Measurements from ENCODE around the gene TMTC1. TPM values are rescaled to one million over a fixed set of nuclear protein-coding genes. Genes with fewer than 3 reads are reported as not detected.

Gene TMTC1
- total and polyA plus RNA-seq, 8 donors, result 1.2 to 5.1 (median 2.8) TPM

- Histone ChIP-seq H3K27me3 (peaks cover 0 to 3% (median 0%) of the 10 kb centered on the region in 4 donors), H3K4me3 (no peak overlapping the region), H3K27ac (no peak overlapping the region), H3K4me1 (no peaks in the 10 kb centered on the region), H3K36me3 (no peaks in the 10 kb centered on the region), H3K9me3 (no peaks in the 10 kb centered on the region)
- no peak for ATAC-seq
- TF ChIP-seq CTCF (IDR thresholded peaks at IDR 0.05), result no peak
- WGBS, 2 donors, result 51 to 61% methylated on average over 2 of the region's 2 CpGs
- intact Hi-C loops (cut with DNase I), result no loop called here
- no peak for FAIRE-seq
- no peak for DNase-seq
These were observed 14.0 kb upstream of the TMTC1 start for GRCh38 chr12:29797565-29798355.

GRCh38 chr12:29796823-29797263 lies 13.1 kb upstream of the TMTC1 start:
- Histone ChIP-seq H3K4me1 (no peaks in the 10 kb centered on the region), H3K27ac (no peak overlapping the region), H3K9me3 (no peaks in the 10 kb centered on the region), H3K4me3 (no peak overlapping the region), H3K36me3 (no peaks in the 10 kb centered on the region), H3K27me3 (peaks cover 0 to 3% (median 0%) of the 10 kb centered on the region in 4 donors)
- ATAC-seq (peak in 2 of 4 donors; percentile 57 to 63), DNase-seq (peak in 1 of 6 donors; percentile 13), FAIRE-seq (peak; percentile 9)
- 26% methylated on average over 6 of the region's 6 CpGs for WGBS, 2 donors
- intact Hi-C loops (cut with DNase I), result no loop called here
- no peak for TF ChIP-seq CTCF (IDR thresholded peaks at IDR 0.05)

DNA sequence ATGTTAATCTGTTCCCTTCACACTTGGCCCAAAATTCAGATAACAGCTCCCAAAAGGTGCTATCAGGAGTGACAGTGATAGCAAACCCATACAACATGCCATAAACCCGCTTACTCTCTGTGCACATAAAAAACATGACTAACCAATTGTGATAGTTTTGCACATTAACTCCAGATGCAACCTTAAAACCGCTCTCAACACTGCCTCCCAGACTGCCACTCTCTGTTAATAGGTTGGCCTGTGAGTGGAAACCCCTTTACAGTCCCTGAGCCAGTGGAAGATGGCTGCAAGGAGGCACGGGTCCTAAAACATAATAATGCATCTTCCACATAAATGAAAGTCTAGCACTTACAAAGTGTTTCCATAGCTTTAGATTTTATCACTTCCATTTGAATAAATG lies 12.0 kb upstream of the TMTC1 start:
- no peak for TF ChIP-seq CTCF (IDR thresholded peaks at IDR 0.05)
- WGBS, 2 donors, result 46 to 54% methylated on average over 3 of the region's 3 CpGs
- Histone ChIP-seq H3K27me3 (peaks cover 0 to 3% (median 0%) of the 10 kb centered on the region in 4 donors), H3K4me1 (no peaks in the 10 kb centered on the region), H3K27ac (no peak overlapping the region), H3K4me3 (no peak overlapping the region), H3K9me3 (no peaks in the 10 kb centered on the region), H3K36me3 (no peaks in the 10 kb centered on the region)
- FAIRE-seq, result no peak
- intact Hi-C loops (cut with DNase I), result no loop called here
- no peak for ATAC-seq
- DNase-seq, result no peak

DNA sequence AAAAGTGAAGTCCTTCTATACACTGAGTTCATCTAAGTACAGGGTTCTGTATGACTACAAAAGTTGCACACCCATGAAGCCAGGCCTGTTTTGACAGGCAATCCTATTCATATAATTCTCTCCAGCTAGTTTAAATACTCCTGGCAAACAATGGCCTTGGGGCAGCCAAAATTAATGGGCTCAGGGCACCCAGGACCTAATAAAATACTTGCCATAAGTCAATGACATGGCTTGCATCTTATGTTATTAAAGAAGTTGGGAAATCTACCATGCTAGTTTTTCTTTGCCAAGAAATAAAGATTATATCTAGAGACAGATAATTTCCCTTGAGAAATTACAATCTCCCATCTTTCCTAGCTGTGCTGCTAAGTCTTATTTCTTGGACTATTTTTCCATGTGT lies 11.1 kb upstream of the TMTC1 start:
- Histone ChIP-seq H3K27ac (no peak overlapping the region), H3K9me3 (no peaks in the 10 kb centered on the region), H3K4me1 (no peaks in the 10 kb centered on the region), H3K27me3 (peaks cover 0 to 3% (median 0%) of the 10 kb centered on the region in 4 donors), H3K36me3 (no peaks in the 10 kb centered on the region), H3K4me3 (no peak overlapping the region)
- no peak for DNase-seq
- no peak for ATAC-seq
- FAIRE-seq, result no peak
- intact Hi-C loops (cut with DNase I), result no loop called here
- TF ChIP-seq CTCF (IDR thresholded peaks at IDR 0.05), result no peak

DNA sequence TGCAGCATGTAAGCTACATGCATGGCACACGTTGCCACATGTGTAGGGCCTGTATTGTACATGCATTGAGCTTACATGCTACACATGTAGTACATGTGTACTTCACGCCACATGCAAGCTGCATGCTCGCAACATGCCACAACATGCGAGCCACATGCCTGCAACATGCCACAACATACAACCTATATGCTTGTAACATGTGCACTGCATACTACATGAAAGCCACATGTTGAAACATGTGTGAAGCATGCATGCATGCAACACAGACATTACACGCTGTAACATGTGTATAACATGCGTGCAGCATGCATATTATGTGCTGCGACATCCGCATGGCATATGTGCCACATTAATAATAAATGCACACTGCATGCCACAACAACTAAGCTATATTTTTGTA lies 9.1 kb upstream of the TMTC1 start:
- H3K4me3 ChIP-seq, result no peak overlapping the region
- ATAC-seq (no peak), FAIRE-seq (no peak), DNase-seq (no peak)
- intact Hi-C loops (cut with DNase I), result no loop called here
- H3K9me3 ChIP-seq, result no peaks in the 10 kb centered on the region
- 72 to 86% methylated on average over 8 of the region's 8 CpGs for whole genome bisulfite sequencing, 2 donors
- H3K27ac ChIP-seq, result no peak overlapping the region
- H3K27me3 ChIP-seq, result no peaks in the 10 kb centered on the region
- H3K4me1 ChIP-seq, result no peaks in the 10 kb centered on the region
- H3K36me3 ChIP-seq, result no peaks in the 10 kb centered on the region
- no peak for TF ChIP-seq CTCF (IDR thresholded peaks at IDR 0.05)

Measured in pancreas (tissue), 10 donors.